ENCODE measurements around the gene SV2B. TPM values are rescaled to one million over a fixed set of nuclear protein-coding genes. Genes with fewer than 3 reads are reported as not detected.

The SV2B gene
- total and polyA plus RNA-seq, 2 experiments from 2014 or later = 0.06 to 0.76 TPM

- Histone ChIP-seq H3K79me2 (replicated peaks; ENCODE audit: insufficient read depth) (no peaks in the 10 kb centered on the region), H3K4me3 (no peak overlapping the region), H3F3A (replicated peaks; ENCODE audit: low read depth) (no peaks in the 10 kb centered on the region), H4K20me1 (replicated peaks; ENCODE audit: insufficient read depth) (no peaks in the 10 kb centered on the region), H2AFZ (no peak overlapping the region), H3K4me1 (ENCODE audit: insufficient read depth) (no peaks in the 10 kb centered on the region), H3K27me3 (ENCODE audit: insufficient read depth) (no peaks in the 10 kb centered on the region), H3K4me2 (no peak overlapping the region), H3K27ac (ENCODE audit: low read depth) (no peak overlapping the region), H3K9me2 (ENCODE audit: insufficient read depth) (no peaks in the 10 kb centered on the region), H3K36me3 (ENCODE audit: insufficient read depth) (no peaks in the 10 kb centered on the region)
- Mint-ChIP-seq H3K4me1 (0 out of 3 replicates have a peak, but pooled peaks cover 4% of the 10 kb centered on the region), H3K4me3 (no peak overlapping the region), H3K36me3 (ENCODE audit: low read depth) (no peaks in the 10 kb centered on the region), H3K27ac (no peak overlapping the region), H3K27me3 (ENCODE audit: insufficient read depth, low read depth, poor library complexity) (peaks cover 2% of the 10 kb centered on the region), H3K9me3 (no peaks in the 10 kb centered on the region)
- TF ChIP-seq REST (IDR thresholded peaks at IDR 0.05; ENCODE audit: unreplicated experiment) (no peak), JUNB (IDR thresholded peaks at IDR 0.05; ENCODE audit: unreplicated experiment) (no peak), CREB1 (CRISPR knock-in tag; IDR thresholded peaks at IDR 0.05; ENCODE audit: low read depth) (no peak), CTCF (conservative IDR thresholded peaks at IDR 0.05; ENCODE audit: low read depth in 2 of 2) (no peak), ZNF331 (CRISPR knock-in tag; IDR thresholded peaks at IDR 0.05; ENCODE audit: low read depth) (no peak), ETS1 (IDR thresholded peaks at IDR 0.05) (no peak), EZH2phosphoT487 (IDR thresholded peaks at IDR 0.05; ENCODE audit: unreplicated experiment) (no peak), ZNF462 (CRISPR knock-in tag; IDR thresholded peaks at IDR 0.05) (no peak)
- ATAC-seq (no peak), DNase-seq (ENCODE audit: low spot score) (no peak)
Observed at GRCh38 chr15:91135201-91136130, 35.4 kb downstream of the SV2B start.
